Ishikawa (cell line): ENCODE measurements around the gene GBA3.

Source experiments
- CEBPB ChIP-seq: IDR thresholded peaks from 2 replicates; pipeline ENCODE4 v1.6.1; 2012
- CREB1 ChIP-seq: IDR thresholded peaks from 2 replicates; pipeline ENCODE4 v1.6.1; 2012; ENCODE audit warnings: low read depth
- EGR1 ChIP-seq: IDR thresholded peaks from 2 replicates; pipeline ENCODE4 v1.6.1; 2012
- EP300 ChIP-seq: IDR thresholded peaks from 2 replicates; pipeline ENCODE4 v1.6.1; 2012; ENCODE audit warnings: borderline replicate concordance
- FOXM1 ChIP-seq: IDR thresholded peaks from 2 replicates; pipeline ENCODE4 v1.6.1; 2012; ENCODE audit warnings: low read depth, borderline replicate concordance
- MAX ChIP-seq: IDR thresholded peaks from 2 replicates; pipeline ENCODE4 v1.6.1; 2012
- NFIC ChIP-seq: IDR thresholded peaks from 2 replicates; pipeline ENCODE4 v1.6.1; 2012
- RAD21 ChIP-seq: IDR thresholded peaks from 2 replicates; pipeline ENCODE4 v1.6.1; 2012; ENCODE audit warnings: low read depth
- REST ChIP-seq: IDR thresholded peaks from 2 replicates; pipeline ENCODE4 v1.6.1; 2012; ENCODE audit warnings: low read depth, mild to moderate bottlenecking
- TAF1 ChIP-seq: IDR thresholded peaks from 2 replicates; pipeline ENCODE4 v1.6.1; 2012; ENCODE audit warnings: low read depth, mild to moderate bottlenecking
- TCF12 ChIP-seq: IDR thresholded peaks from 2 replicates; pipeline ENCODE4 v1.6.1; 2012; ENCODE audit warnings: low read depth
- TEAD4 ChIP-seq: IDR thresholded peaks from 2 replicates; pipeline ENCODE4 v1.6.1; 2012
- USF1 ChIP-seq: IDR thresholded peaks from 2 replicates; pipeline ENCODE4 v1.6.1; 2012
- YY1 ChIP-seq: IDR thresholded peaks from 2 replicates; pipeline ENCODE4 v1.6.1; 2012; ENCODE audit warnings: low read depth
- ZBTB7A ChIP-seq: IDR thresholded peaks from 2 replicates; pipeline ENCODE4 v1.6.1; 2012; ENCODE audit warnings: low read depth

GBA3 gene

GRCh38 chr4:22707390-22707789, 14.7 kb downstream of the GBA3 start:
- no peak for TF ChIP-seq ZBTB7A
- no peak for TF ChIP-seq MAX
- TF ChIP-seq RAD21 = no peak
- TF ChIP-seq USF1 = no peak
- TF ChIP-seq REST = no peak
- TF ChIP-seq EGR1 = no peak

- TF ChIP-seq YY1 (no peak), MAX (no peak), RAD21 (no peak), TEAD4 (no peak), NFIC (no peak), CEBPB (no peak), REST (no peak), TCF12 (no peak)
These were observed 16.2 kb downstream of the GBA3 start for GRCh38 chr4:22708961-22709360.

GRCh38 chr4:22712105-22712504, 19.4 kb downstream of the GBA3 start:
- TF ChIP-seq FOXM1 (no peak), ZBTB7A (no peak), NFIC (no peak), CEBPB (no peak), RAD21 (no peak), EGR1 (no peak), MAX (no peak)

- TF ChIP-seq TAF1 = no peak
- TF ChIP-seq RAD21 = no peak
- no peak for TF ChIP-seq ZBTB7A
- no peak for TF ChIP-seq FOXM1
- TF ChIP-seq CEBPB = no peak
- TF ChIP-seq MAX = no peak
- no peak for TF ChIP-seq REST
- no peak for TF ChIP-seq EP300
- TF ChIP-seq TCF12 = no peak
- no peak for TF ChIP-seq USF1
These were observed 19.8 kb downstream of the GBA3 start for GRCh38 chr4:22712529-22712928.

GRCh38 chr4:22713841-22714240, 21.1 kb downstream of the GBA3 start:
- TF ChIP-seq EGR1 (no peak), NFIC (no peak), EP300 (no peak), USF1 (no peak), TAF1 (no peak), CEBPB (no peak), FOXM1 (no peak), REST (no peak), YY1 (no peak), MAX (no peak), ZBTB7A (no peak), TCF12 (no peak), CREB1 (no peak), TEAD4 (no peak), RAD21 (no peak)
